Measurements from ENCODE around the gene SEC14L6. TPM values are rescaled to one million over a fixed set of nuclear protein-coding genes. Genes with fewer than 3 reads are reported as not detected.
A peak's percentile ranks its signal among the peaks of the same experiment; 100 is the strongest.

Gene SEC14L6
- total RNA-seq, 1 donor from 2014 or later, result not detected

DNA sequence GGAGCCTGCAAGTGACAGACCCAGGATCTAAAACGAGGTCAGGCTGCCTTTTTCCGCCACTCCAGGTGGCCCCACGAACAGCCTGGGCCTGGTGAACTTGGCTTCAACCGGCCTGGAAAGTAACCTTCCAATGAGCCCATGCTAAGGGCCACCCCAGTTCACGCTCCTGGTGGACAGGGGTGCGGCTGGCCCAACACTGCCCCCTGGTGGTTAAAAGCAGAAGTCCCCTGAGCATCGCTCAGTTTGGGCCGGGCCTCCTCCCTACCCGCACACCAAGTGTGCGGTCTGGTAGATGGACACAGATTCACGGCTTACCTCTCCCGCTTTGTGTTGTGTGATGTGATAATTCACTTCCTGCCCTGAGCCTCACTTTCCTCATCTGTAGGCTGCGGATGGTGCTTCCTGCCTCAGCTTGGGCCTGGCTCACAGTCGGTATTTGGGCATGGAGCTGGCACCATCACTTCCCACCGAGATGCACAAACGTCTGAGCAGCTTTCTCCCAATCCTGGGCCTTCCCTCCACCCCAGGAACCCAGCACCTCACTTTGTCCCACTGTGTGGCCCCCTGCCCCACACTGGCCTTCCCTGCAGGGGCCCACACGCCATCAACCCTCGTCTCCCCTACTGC lies 61.1 kb downstream of the SEC14L6 start:
- Mint-ChIP-seq H3K27ac (ENCODE audit: unreplicated experiment) (no peak overlapping the region), H3K36me3 (ENCODE audit: unreplicated experiment) (no peaks in the 10 kb centered on the region), H3K9me3 (ENCODE audit: unreplicated experiment) (no peaks in the 10 kb centered on the region), H3K4me3 (ENCODE audit: unreplicated experiment) (no peak overlapping the region), H3K27me3 (ENCODE audit: unreplicated experiment) (peaks cover 1% of the 10 kb centered on the region), H3K4me1 (ENCODE audit: low read depth, unreplicated experiment) (no peaks in the 10 kb centered on the region)
- peak; percentile 99 for TF ChIP-seq CTCF (IDR thresholded peaks at IDR 0.05; ENCODE audit: partially characterized antibody, unreplicated experiment)
- peak; percentile 76 for DNase-seq

GRCh38 chr22:30483169-30483568 lies 63.4 kb downstream of the SEC14L6 start:
- DNase-seq, result no peak
- H3K9me3 Mint-ChIP-seq (ENCODE audit: unreplicated experiment), result no peaks in the 10 kb centered on the region
- no peaks in the 10 kb centered on the region for H3K27me3 Mint-ChIP-seq (ENCODE audit: unreplicated experiment)
- no peak overlapping the region for H3K27ac Mint-ChIP-seq (ENCODE audit: unreplicated experiment)
- TF ChIP-seq CTCF (IDR thresholded peaks at IDR 0.05; ENCODE audit: partially characterized antibody, unreplicated experiment), result no peak
- no peaks in the 10 kb centered on the region for H3K36me3 Mint-ChIP-seq (ENCODE audit: unreplicated experiment)
- H3K4me1 Mint-ChIP-seq (ENCODE audit: low read depth, unreplicated experiment), result no peaks in the 10 kb centered on the region
- no peak overlapping the region for H3K4me3 Mint-ChIP-seq (ENCODE audit: unreplicated experiment)

DNA sequence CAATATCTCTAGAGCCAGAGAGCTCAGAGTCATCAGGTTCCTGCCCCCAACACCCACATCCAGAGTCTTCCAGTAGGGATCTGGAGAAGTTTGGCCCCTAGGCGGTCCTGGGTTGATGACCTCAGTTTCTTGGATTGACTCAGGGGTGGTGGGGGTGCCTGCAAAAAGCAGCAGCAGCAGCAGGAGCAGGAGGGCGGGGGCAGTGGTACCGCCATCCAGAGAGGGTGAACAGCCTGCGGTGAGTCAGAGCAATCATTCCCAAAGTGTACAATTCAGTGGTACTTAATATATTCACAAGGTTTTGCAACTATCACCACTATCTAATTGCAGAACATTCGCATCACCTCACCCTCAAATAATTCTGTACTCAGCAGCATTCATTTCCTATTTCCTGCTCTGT lies 64.8 kb downstream of the SEC14L6 start:
- no peak for DNase-seq
- Mint-ChIP-seq H3K27ac (ENCODE audit: unreplicated experiment) (no peak overlapping the region), H3K4me1 (ENCODE audit: low read depth, unreplicated experiment) (no peaks in the 10 kb centered on the region), H3K27me3 (ENCODE audit: unreplicated experiment) (no peaks in the 10 kb centered on the region), H3K4me3 (ENCODE audit: unreplicated experiment) (no peak overlapping the region), H3K36me3 (ENCODE audit: unreplicated experiment) (no peaks in the 10 kb centered on the region), H3K9me3 (ENCODE audit: unreplicated experiment) (no peaks in the 10 kb centered on the region)
- no peak for TF ChIP-seq CTCF (IDR thresholded peaks at IDR 0.05; ENCODE audit: partially characterized antibody, unreplicated experiment)

DNA sequence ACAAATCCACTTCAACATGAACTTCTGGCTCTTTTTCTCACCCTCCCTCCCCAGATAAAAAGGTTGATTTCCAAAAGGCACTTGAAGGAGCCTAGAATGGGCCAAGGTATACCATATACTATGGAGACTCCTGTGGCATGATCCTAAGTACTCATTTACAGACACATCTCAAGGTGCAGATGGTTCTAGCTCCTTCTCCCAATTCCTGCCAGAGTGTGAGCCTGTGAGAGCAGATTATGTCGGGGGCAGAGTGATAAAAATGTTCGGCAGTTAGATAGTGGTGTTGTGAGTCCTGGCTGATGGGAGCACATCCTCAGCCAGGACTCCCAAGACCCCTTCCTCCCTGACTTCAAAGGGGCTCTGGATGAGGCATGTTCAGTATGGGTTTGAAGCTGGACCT lies 66.6 kb downstream of the SEC14L6 start:
- no peak overlapping the region for H3K27ac Mint-ChIP-seq (ENCODE audit: unreplicated experiment)
- DNase-seq, result no peak
- TF ChIP-seq CTCF (IDR thresholded peaks at IDR 0.05; ENCODE audit: partially characterized antibody, unreplicated experiment), result no peak
- no peaks in the 10 kb centered on the region for H3K9me3 Mint-ChIP-seq (ENCODE audit: unreplicated experiment)
- no peaks in the 10 kb centered on the region for H3K4me1 Mint-ChIP-seq (ENCODE audit: low read depth, unreplicated experiment)
- H3K27me3 Mint-ChIP-seq (ENCODE audit: unreplicated experiment), result no peaks in the 10 kb centered on the region
- no peak overlapping the region for H3K4me3 Mint-ChIP-seq (ENCODE audit: unreplicated experiment)
- H3K36me3 Mint-ChIP-seq (ENCODE audit: unreplicated experiment), result no peaks in the 10 kb centered on the region

- Mint-ChIP-seq H3K36me3 (ENCODE audit: unreplicated experiment) (no peaks in the 10 kb centered on the region), H3K4me1 (ENCODE audit: low read depth, unreplicated experiment) (no peaks in the 10 kb centered on the region), H3K4me3 (ENCODE audit: unreplicated experiment) (no peak overlapping the region), H3K27ac (ENCODE audit: unreplicated experiment) (no peak overlapping the region), H3K27me3 (ENCODE audit: unreplicated experiment) (no peaks in the 10 kb centered on the region), H3K9me3 (ENCODE audit: unreplicated experiment) (peaks cover 2% of the 10 kb centered on the region)
- DNase-seq, result no peak
- TF ChIP-seq CTCF (IDR thresholded peaks at IDR 0.05; ENCODE audit: partially characterized antibody, unreplicated experiment), result no peak
Measured at GRCh38 chr22:30474683-30475424, 71.7 kb downstream of the SEC14L6 start.
